ENCODE measurements around the gene OOSP3.

DNA sequence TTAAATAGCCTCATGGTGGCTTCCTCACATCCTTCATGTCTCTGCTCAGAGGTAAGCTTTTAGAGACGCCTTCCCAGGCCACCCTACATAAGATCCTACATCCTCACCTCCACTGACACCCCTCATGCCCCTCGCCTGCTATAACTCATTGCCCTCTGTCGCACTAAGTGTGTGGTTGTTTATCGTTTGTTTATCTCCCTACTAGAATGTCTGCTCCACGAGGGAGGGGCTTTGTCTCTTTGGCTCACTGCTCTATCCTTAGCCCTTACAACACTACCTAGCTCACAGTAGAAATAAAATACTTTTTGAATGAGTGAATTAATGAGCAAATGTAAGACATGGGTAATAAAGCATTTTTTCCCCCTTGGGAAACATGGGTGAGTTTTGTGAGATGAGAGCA lies 32.0 kb upstream of the OOSP3 start:
- no peak for TF ChIP-seq CTCF (IDR thresholded peaks at IDR 0.05)
- TF ChIP-seq POLR2A (IDR thresholded peaks at IDR 0.05): no peak

All from esophagus squamous epithelium (tissue), 4 donors.